Measurements from ENCODE around the gene TMEM79. TPM values are rescaled to one million over a fixed set of nuclear protein-coding genes. Genes with fewer than 3 reads are reported as not detected.

Gene TMEM79
- total and polyA plus RNA-seq, 2 of the 4 experiments (the other 2 are of a cell fraction): 0.54 to 3.3 TPM

- H2AFZ ChIP-seq (replicated peaks; ENCODE audit: low read length, poor library complexity): no peak overlapping the region
- no peak overlapping the region for H3K14ac ChIP-seq (replicated peaks; ENCODE audit: low read depth, low read length)
- DNase-seq (no peak), ATAC-seq (ENCODE audit: low read depth) (no peak)
- H3K23ac ChIP-seq (ENCODE audit: low read depth, low read length): no peak overlapping the region
- in situ Hi-C loops (cut with MboI; ENCODE audit: low sequenced_read_pairs): no loop called here
- no peaks in the 10 kb centered on the region; the same call in 1 of the 2 replicates for H4K20me1 ChIP-seq (ENCODE audit: insufficient read depth, low read length)
- H4K8ac ChIP-seq (ENCODE audit: low read depth in 2 of 2, low read length in 2 of 2): no peak overlapping the region
- POLR2A ChIA-PET (ENCODE audit: unreplicated experiment): no interaction called here
- CTCF ChIA-PET: no interaction called here
- H4K5ac ChIP-seq (ENCODE audit: low read depth, low read length): no peak overlapping the region
- WGBS, 2 experiments (ENCODE audit: extremely low coverage in 2 of 2, insufficient read length in 1 of 2): 83% methylated on average over 1 of the region's 10 CpGs; no CpG with 5 or more reads in 1 of the 2 experiments
- H4K91ac ChIP-seq (ENCODE audit: insufficient read depth, low read depth, low read length): no peak overlapping the region
- no peak overlapping the region for H2AK9ac ChIP-seq (replicated peaks; ENCODE audit: low read depth, low read length, poor library complexity)
- TF ChIP-seq, protein P1, sequence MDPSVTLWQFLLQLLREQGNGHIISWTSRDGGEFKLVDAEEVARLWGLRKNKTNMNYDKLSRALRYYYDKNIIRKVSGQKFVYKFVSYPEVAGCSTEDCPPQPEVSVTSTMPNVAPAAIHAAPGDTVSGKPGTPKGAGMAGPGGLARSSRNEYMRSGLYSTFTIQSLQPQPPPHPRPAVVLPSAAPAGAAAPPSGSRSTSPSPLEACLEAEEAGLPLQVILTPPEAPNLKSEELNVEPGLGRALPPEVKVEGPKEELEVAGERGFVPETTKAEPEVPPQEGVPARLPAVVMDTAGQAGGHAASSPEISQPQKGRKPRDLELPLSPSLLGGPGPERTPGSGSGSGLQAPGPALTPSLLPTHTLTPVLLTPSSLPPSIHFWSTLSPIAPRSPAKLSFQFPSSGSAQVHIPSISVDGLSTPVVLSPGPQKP (IDR thresholded peaks at IDR 0.05; ENCODE audit: borderline replicate concordance, low read depth, low read length): no peak
- no peak for TF ChIP-seq CHD1 (IDR thresholded peaks at IDR 0.05; ENCODE audit: low read depth, low read length)
- no peak for TF ChIP-seq CEBPB (IDR thresholded peaks at IDR 0.05; ENCODE audit: low read depth, low read length)
- TF ChIP-seq BHLHE40 (IDR thresholded peaks at IDR 0.05; ENCODE audit: low read depth, low read length): no peak
- TF ChIP-seq RAD21 (IDR thresholded peaks at IDR 0.05; ENCODE audit: low read length): no peak
- no peak for TF ChIP-seq RFX5 (IDR thresholded peaks at IDR 0.05; ENCODE audit: low read depth, low read length)
- no peak for TF ChIP-seq MAZ (IDR thresholded peaks at IDR 0.05; ENCODE audit: borderline replicate concordance, low read depth, low read length)
- TF ChIP-seq FOS (IDR thresholded peaks at IDR 0.05; ENCODE audit: low read depth, low read length): no peak
- H3K56ac ChIP-seq (ENCODE audit: extremely low read depth, insufficient read depth, low read length): no peak overlapping the region
- H3K9me3 ChIP-seq (ENCODE audit: control insufficient read depth, insufficient read depth, low read length): no peaks in the 10 kb centered on the region
- peaks cover 5% of the 10 kb centered on the region; the same call in 1 of the 2 replicates for H3K9me1 ChIP-seq (ENCODE audit: insufficient read depth, low read length)
- peaks cover 12% of the 10 kb centered on the region; the same call in 1 of the 2 replicates for H3K27me3 ChIP-seq (ENCODE audit: control insufficient read depth, insufficient read depth, low read length)
- H2BK120ac ChIP-seq (ENCODE audit: low read depth, low read length): no peak overlapping the region
- dilution Hi-C loops (cut with HindIII; ENCODE audit: low sequenced_read_pairs, unreplicated experiment): no loop called here
- no TSS peak for BruUV-seq (replicated peaks)
- H3K36me3 ChIP-seq (ENCODE audit: control insufficient read depth, insufficient read depth, low read length): peaks cover 16% of the 10 kb centered on the region; the same call in 1 of the 2 replicates
- H3K4me1 ChIP-seq (ENCODE audit: control insufficient read depth, insufficient read depth, low read length): peaks cover 2% of the 10 kb centered on the region; the same call in 1 of the 2 replicates
- no peak overlapping the region for H2BK5ac ChIP-seq (ENCODE audit: low read depth, low read length, poor library complexity, severe bottlenecking)
- no peak overlapping the region for H3K18ac ChIP-seq (ENCODE audit: low read depth, low read length)
- H3K79me1 ChIP-seq (ENCODE audit: low read depth in 1 of 2, low read length in 2 of 2): no peaks in the 10 kb centered on the region
- no peak overlapping the region for H2BK20ac ChIP-seq (ENCODE audit: low read depth, low read length)
- H3K27ac ChIP-seq (ENCODE audit: insufficient read depth, low read length): no peak overlapping the region
- H3K4me3 ChIP-seq (ENCODE audit: insufficient read depth, low read depth, low read length): no peak overlapping the region
- H2AK5ac ChIP-seq (ENCODE audit: low read depth, low read length): no peak overlapping the region
- H3K4me2 ChIP-seq (ENCODE audit: low read depth, low read length): no peak overlapping the region
- H3K9ac ChIP-seq (ENCODE audit: low read depth, low read length): no peak overlapping the region
- intact Hi-C loops (cut with micrococcal nuclease): no loop called here
- no peak overlapping the region for H2BK15ac ChIP-seq (ENCODE audit: low read depth, low read length)
- no peak overlapping the region for H3K4ac ChIP-seq (ENCODE audit: low read depth, low read length)
Observed at GRCh38 chr1:156242738-156243137, 41.4 kb upstream of the TMEM79 start.

All from IMR-90 (cell line).